ENCODE results near the gene KCTD16.

GRCh38 chr5:144436007-144436406 lies 265.3 kb downstream of the KCTD16 start:
- TF ChIP-seq, protein P1, sequence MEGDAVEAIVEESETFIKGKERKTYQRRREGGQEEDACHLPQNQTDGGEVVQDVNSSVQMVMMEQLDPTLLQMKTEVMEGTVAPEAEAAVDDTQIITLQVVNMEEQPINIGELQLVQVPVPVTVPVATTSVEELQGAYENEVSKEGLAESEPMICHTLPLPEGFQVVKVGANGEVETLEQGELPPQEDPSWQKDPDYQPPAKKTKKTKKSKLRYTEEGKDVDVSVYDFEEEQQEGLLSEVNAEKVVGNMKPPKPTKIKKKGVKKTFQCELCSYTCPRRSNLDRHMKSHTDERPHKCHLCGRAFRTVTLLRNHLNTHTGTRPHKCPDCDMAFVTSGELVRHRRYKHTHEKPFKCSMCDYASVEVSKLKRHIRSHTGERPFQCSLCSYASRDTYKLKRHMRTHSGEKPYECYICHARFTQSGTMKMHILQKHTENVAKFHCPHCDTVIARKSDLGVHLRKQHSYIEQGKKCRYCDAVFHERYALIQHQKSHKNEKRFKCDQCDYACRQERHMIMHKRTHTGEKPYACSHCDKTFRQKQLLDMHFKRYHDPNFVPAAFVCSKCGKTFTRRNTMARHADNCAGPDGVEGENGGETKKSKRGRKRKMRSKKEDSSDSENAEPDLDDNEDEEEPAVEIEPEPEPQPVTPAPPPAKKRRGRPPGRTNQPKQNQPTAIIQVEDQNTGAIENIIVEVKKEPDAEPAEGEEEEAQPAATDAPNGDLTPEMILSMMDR (IDR thresholded peaks at IDR 0.05) = no peak
- TF ChIP-seq POLR2A (IDR thresholded peaks at IDR 0.05) = no peak
- no peak for TF ChIP-seq POLR2AphosphoS5 (IDR thresholded peaks at IDR 0.05)
- no peak for TF ChIP-seq EP300 (IDR thresholded peaks at IDR 0.05)

Measured in suprapubic skin (tissue), 4 donors.